Prostate gland (tissue), 2 donors: ENCODE measurements around the gene IGIP.

ENCODE experiments used
- POLR2A ChIP-seq: fragments of 450-650 bp; IDR thresholded peaks from one replicate; pipeline ENCODE4 v1.6.1; 2016; ENCODE audit warnings: antibody characterized with exemption, mild to moderate bottlenecking
- POLR2AphosphoS5 ChIP-seq: sonication (generic); formaldehyde crosslinking; IDR thresholded peaks from one replicate; pipeline ENCODE4 v1.6.1; 2017; ENCODE audit warnings: antibody characterized with exemption
- TF ChIP-seq, protein P1 (sequence below), 4 experiments: fragments of 200-600 bp in 2 of 4; fragments of 450-650 bp in 2 of 4; sonication (generic) in 2 of 4; IDR thresholded peaks; 1 replicate in 3 of 4; 2 replicates in 1 of 4; pipeline ENCODE4 v1.5.1; 2016 to 2019; ENCODE audit warnings: antibody characterized with exemption in 4 of 4, mild to moderate bottlenecking in 2 of 4, moderate library complexity in 2 of 4

DNA sequence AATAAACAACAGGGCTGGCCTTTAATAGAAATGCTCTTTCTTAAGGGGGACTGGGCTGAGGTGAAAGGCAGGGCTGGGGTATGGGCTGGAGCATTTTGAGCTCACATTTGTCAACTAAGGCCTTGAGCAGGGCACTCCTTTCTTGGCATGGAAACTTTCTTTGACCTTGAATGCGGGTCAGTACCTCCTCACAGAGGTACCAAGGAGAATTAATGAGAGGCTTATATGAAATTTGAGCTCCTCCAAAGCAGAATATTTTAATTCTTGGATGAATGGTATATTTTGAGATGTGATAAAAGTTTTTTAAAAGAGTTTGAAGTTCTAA, 52.3 kb downstream of the IGIP start:
- TF ChIP-seq, protein P1, sequence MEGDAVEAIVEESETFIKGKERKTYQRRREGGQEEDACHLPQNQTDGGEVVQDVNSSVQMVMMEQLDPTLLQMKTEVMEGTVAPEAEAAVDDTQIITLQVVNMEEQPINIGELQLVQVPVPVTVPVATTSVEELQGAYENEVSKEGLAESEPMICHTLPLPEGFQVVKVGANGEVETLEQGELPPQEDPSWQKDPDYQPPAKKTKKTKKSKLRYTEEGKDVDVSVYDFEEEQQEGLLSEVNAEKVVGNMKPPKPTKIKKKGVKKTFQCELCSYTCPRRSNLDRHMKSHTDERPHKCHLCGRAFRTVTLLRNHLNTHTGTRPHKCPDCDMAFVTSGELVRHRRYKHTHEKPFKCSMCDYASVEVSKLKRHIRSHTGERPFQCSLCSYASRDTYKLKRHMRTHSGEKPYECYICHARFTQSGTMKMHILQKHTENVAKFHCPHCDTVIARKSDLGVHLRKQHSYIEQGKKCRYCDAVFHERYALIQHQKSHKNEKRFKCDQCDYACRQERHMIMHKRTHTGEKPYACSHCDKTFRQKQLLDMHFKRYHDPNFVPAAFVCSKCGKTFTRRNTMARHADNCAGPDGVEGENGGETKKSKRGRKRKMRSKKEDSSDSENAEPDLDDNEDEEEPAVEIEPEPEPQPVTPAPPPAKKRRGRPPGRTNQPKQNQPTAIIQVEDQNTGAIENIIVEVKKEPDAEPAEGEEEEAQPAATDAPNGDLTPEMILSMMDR (IDR thresholded peaks at IDR 0.05) = no peak
- no peak for TF ChIP-seq POLR2A
- TF ChIP-seq POLR2AphosphoS5 = no peak
